Measurements from ENCODE around the gene CDKN1C.

The CDKN1C gene

GRCh38 chr11:2885678-2886081 lies at the start of gene CDKN1C:
TSS of gene CDKN1C (minus strand) at chr11:2885775. CDS start at chr11:2885456, 319 bp downstream.
- peak; percentile 78 for DNase-seq (ENCODE audit: low spot score)

DNA sequence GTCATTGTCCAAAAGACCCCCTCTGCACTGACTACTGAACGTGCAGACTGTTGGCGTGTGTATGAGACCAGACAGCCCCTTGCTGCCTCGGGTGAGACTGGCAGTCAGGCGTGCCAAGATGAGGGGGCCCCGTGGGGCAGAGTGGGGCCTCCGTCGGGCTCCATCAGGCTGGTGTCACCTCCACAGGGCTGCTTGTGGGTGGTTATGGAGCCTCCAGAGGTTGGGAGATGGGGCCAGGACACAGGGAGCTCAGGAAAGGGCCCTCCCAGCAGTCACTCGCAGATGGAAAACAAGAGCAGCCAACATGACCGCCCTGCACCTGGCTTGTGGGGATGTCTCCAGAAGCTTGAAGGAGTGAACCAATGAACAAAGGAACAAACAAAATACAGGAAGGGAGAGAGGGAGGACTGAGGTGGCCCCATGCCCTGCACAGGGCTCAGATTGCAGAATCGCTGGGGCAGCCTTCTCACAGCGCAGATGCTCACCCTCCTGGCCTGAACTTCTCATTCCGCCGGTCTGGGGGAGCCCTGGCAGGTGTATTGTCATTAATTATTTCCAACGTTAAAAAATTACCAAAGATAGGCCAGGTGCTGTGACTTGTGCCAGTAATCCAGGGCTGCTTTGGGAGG lies 49.1 kb upstream of the CDKN1C start:
- DNase-seq (ENCODE audit: low spot score): no peak

DNA sequence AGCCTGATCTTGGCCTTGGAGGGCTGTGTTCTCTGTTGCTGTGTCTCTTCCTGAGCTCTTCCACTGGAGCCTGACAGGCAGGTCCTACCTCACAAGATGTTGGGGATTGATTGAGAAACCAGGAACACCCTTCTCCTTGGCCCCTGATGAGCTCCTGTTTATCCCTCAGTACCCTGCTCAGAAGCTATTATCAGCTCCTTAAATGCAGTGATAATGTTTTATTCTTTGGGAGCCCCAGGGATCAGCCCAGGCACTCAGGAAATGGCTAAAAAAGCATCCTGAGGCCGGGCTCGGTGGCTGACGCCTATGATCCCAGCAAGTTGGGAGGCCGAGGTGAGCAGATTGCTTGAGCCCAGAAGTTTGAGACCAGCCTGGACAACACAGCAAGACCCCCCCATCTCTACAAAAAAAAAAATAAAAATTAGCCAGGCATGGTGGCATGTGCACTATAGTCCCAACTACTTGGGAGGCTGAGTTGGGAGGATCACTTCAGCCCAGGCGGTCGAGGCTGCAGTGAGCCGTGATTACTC lies 48.5 kb upstream of the CDKN1C start:
- DNase-seq (ENCODE audit: low spot score): no peak

- no peak for DNase-seq (ENCODE audit: low spot score)
These were observed 47.9 kb upstream of the CDKN1C start for GRCh38 chr11:2933375-2934020.

GRCh38 chr11:2932850-2933251 lies 47.3 kb upstream of the CDKN1C start:
- DNase-seq (ENCODE audit: low spot score): no peak

- no peak for DNase-seq (ENCODE audit: low spot score)
These were observed 46.5 kb upstream of the CDKN1C start for GRCh38 chr11:2931771-2932738.

DNA sequence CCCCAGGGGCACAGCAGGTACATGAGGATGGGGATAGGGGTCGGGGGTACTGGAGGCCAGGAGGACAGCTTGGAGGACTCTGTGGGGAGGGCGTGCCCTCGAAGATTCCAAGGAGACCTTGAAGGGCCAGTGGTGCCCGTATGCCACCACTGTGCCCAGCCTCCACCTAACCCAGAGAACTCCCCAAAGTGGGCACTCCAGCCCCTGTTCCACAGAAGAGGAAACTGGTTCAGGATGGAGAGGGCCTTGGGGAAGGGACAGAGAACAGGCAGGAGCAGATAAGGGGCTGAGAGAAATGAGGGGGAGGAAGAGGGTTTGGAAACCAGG lies 45.8 kb upstream of the CDKN1C start:
- DNase-seq (ENCODE audit: low spot score): no peak

DNA sequence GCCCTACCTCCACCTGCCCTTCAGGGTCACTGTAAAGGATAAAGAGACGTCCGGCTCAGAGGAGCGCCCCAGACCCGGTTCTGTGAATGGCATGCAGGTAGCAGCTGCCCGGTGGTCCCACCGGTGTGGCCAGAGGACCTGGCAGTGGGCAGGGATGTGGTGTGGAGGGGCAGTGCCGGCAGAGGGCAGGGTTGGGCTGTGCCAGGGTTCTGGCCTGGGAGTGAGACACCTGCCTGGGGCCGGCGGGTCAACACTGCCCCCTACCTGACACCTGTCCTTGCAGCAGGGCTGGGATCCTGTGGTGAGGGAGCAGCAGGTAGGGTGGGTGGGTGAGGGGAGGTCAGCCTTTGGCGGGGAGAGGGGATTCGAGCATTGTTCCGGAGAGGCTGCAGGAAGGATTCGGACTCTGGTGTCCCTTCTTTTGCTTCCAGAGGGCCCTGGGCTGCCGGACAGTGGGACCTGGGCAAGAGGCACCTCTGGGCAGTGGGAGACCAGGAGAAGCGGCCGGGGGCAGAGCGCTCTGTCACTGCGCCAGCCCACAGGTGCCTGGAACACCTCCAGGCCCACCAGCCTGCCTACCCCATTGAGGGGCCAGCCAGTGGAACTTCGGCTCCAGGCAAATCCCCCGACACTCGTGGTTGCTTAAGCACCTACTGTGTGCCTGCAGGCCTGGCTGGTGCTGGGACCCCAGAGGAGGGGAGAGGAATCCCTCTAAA lies 45.3 kb upstream of the CDKN1C start:
- DNase-seq (ENCODE audit: low spot score): peak; percentile 73

- no peak for DNase-seq (ENCODE audit: low spot score)
These were observed 44.6 kb upstream of the CDKN1C start for GRCh38 chr11:2929950-2930703.

DNA sequence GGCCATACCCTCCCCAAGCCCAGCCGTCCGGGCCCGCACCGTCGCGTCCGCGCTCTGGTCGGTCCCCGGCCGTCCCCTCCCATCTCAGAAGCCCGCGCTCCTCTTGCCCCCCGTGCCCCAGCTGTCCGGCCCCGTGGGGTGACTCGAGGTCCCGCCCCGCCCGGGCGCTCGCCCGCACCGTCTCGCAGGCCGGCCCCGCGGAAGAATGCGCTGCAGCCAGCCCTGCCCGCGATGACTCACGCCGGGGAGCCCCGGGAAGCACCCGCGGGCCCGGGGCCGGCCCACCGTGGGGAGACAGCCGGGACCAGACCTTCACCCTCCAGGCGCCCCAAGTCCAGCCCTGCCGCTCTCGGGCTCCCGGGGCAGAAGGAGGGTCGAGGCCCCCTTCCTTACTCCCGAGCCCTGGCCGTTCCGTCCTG lies 44.0 kb upstream of the CDKN1C start:
- no peak for DNase-seq (ENCODE audit: low spot score)

DNA sequence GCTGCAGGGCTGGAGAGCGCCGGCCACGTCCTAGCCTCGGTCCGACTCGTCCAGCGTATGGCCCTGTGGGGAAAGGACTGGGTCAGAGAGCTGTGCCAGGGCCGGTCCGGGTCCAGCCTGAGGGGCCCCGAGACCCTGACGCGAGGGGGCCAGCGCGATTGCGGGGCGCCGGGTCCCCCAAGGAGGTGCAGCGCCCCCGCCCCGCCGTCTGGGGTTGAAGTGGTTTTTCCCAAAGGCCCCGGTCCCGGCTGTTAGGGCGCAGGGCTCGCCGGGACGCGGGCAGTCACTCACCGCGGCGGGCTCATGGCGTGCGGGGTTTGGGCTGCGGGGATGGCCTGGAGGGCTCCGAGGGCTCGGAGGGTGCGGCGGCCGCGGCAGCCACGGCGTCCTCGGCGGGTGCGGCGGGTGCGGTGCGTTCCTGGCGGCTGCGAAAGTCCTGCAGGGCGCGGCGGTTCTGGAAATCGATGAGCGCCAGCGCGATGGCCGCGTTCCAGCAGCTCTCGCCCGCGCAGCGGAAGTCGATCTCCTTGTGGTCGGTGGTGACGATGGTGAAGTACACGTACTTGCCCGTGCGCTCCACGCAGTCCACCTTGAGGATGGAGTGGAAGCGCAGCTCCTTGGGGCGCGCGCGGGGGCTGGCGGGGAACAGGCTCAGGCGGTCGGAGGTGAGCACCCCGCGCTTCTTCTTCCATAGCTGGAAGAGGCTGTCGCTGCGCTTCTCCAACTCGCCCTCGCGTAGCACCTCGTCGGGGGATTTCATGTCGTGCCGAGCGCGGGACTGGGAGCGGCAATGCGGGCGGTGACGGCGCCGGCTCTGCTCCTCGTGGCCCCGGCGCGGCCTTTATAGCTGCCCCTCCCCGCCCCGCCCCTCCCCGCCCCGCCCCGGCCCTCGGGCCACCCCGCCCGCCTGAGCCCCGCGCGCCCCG lies 43.3 kb upstream of the CDKN1C start, which contains the start of gene PHLDA2:
TSS of gene PHLDA2 (minus strand) at position 816 of the 926 bp plus-strand sequence. CDS start at position 760, 56 bp downstream.
- no peak for DNase-seq (ENCODE audit: low spot score)

- no peak for DNase-seq (ENCODE audit: low spot score)
These were observed 42.5 kb upstream of the CDKN1C start for GRCh38 chr11:2927851-2928604.

- no peak for DNase-seq (ENCODE audit: low spot score)
These were observed 41.7 kb upstream of the CDKN1C start for GRCh38 chr11:2927121-2927800.

DNA sequence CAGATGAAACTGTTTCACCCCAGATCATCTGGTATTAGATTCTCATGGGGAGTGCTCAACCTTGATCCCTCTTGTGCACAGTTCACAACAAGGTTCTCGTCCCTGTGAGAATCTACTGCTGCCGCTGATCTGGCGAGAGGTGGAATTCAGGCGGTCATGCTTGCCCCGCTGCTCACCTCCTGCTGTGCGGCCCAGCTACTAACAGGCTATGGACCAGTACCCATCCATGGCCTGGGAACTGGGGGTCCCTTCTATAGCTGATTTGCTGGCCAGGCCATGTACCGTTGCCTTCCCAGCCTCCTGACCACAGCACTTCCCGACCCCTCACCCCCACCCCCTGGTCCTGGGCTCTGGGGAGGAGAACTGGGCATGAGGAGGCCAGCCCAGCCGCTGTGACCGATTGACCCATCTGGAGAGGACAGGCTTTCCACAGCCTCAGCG lies 41.1 kb upstream of the CDKN1C start:
- no peak for DNase-seq (ENCODE audit: low spot score)

GRCh38 chr11:2924821-2925675 lies 39.5 kb upstream of the CDKN1C start:
- no peak for DNase-seq (ENCODE audit: low spot score)

- no peak for DNase-seq (ENCODE audit: low spot score)
These were observed 38.8 kb upstream of the CDKN1C start for GRCh38 chr11:2924381-2924780.

Measured in hematopoietic multipotent progenitor cell treated with erythropoietin and hydrocortisone succinate and interleukin-3 and kit ligand, for 17 days (in vitro differentiated cells).